Psoas muscle (tissue), 8 donors: ENCODE results near the gene SYT2. TPM values are rescaled to one million over a fixed set of nuclear protein-coding genes. Genes with fewer than 3 reads are reported as not detected.
A peak's percentile ranks its signal among the peaks of the same experiment; 100 is the strongest.

Experiments
- ATAC-seq, 4 donors: fragments of 200-7000 bp; cut with Tn5 transposase; one replicate each; pipeline ENCODE4 v1.9.1; 2020; ENCODE audit warnings: moderate library complexity in 3 of 4, mild to moderate bottlenecking in 2 of 4
- DNase-seq, 2 donors: peaks; one replicate each; pipeline ENCODE4 v3.0.0-alpha.2; 2020
- H3K27ac ChIP-seq: fragments of 200-600 bp; one replicate; pipeline ENCODE4 v1.8.0; 2022
- H3K27me3 ChIP-seq, 3 donors: fragments of 200-600 bp in 1 of 3; one replicate each; pipeline versions ENCODE4 v1.6.1 to v1.8.0; 2013 to 2022; ENCODE audit warnings: low read length in 2 of 3, mild to moderate bottlenecking in 2 of 3, moderate library complexity in 1 of 3; ENCODE audit not compliant: insufficient read depth in 3 of 3
- H3K36me3 ChIP-seq, 2 donors: fragments of 200-600 bp in 1 of 2; one replicate each; pipeline versions ENCODE4 v1.6.1 to v1.8.0; 2013 to 2022; ENCODE audit warnings: low read depth in 1 of 2, mild to moderate bottlenecking in 1 of 2, moderate library complexity in 1 of 2; ENCODE audit not compliant: insufficient read depth in 1 of 2
- H3K4me1 ChIP-seq: fragments of 200-600 bp; one replicate; pipeline ENCODE4 v1.8.0; 2022
- H3K4me3 ChIP-seq: fragments of 200-600 bp; one replicate; pipeline ENCODE4 v1.8.0; 2022; ENCODE audit warnings: mild to moderate bottlenecking
- H3K9me3 ChIP-seq: fragments of 200-600 bp; one replicate; pipeline ENCODE4 v1.8.0; 2022
- WGBS, 3 donors: extraction: QIAGEN DNeasy Blood & Tissue Kit; methylation state at CpG; one replicate each; pipeline versions ENCODE4 v1.1.6 to v1.1.7; 2013; 5-methylcytosine and 5-hydroxymethylcytosine counted together
- intact Hi-C, 2 donors: fragments of 100-400 bp; cut with DNase I; formaldehyde crosslinking; loops; one replicate each; pipeline versions ENCODE4 v1.11.0 to v1.14.2; 2022
- polyA plus RNA-seq, 3 donors: library from polyadenylated mRNA; stranded (reverse); fragments of 200-250 nt; gene quantifications; one replicate each; pipeline ENCODE4 v1.2.3, GENCODE V29; 2013
- total RNA-seq, 4 donors: library from RNA; stranded (reverse); fragmentation: NEBNext Ultra II Directional in 2 of 4; extraction: Animal tissue kit (Norgen Biotek cat#: 25700) in 2 of 4; gene quantifications; one replicate each; pipeline versions ENCODE4 v1.2.1 to v1.2.4, GENCODE V29; 2021 to 2023
- TF ChIP-seq, protein P1 (sequence below): fragments of 200-600 bp; IDR thresholded peaks from one replicate; pipeline ENCODE4 v1.8.0; 2022; ENCODE audit warnings: antibody characterized with exemption
- donor health status: healthy with polysubstance abuse.
- donor health status: DM: no; HTN: no; CAD: no; lungs with moderate emphysema.
- donor health status: Bipolar disorder and iron deficiency.
- donor health status: healthy.
- donor health status: DM: yes; HTN: yes; CAD: no.
- donor health status: DM: no; HTN: no; CAD: no.
- donor health status: DM: no; HTN: no; CAD: no.
- donor health status: DM: yes; HTN: yes; CAD: no.

The SYT2 gene
- total and polyA plus RNA-seq, 7 donors, result 0.01 to 0.02 TPM; not detected in 5

DNA sequence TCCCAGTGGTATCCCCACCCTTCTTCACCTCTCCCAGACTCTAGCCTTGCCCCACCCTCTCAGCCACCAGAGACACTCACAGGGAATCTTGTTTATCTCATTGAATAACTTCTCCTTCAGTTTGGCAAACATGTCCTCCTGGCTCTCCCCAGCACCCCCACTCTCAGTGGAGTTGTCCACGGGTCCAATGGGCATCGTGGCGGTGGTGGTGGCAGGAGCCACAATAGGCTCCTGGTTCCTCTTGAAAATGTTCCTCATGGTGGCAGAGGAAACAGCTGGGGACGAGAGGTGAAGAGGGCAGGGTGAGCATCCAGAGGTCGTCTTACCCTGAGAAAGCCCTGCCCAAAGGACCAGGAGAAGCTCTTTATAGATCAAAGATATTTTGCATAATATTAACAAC, 104.7 kb downstream of the SYT2 start:
- H3K9me3 ChIP-seq, result no peaks in the 10 kb centered on the region
- H3K4me3 ChIP-seq, result no peak overlapping the region
- no peaks in the 10 kb centered on the region for H3K27me3 ChIP-seq
- intact Hi-C loops, result no loop called here
- no peak for ATAC-seq
- no peaks in the 10 kb centered on the region for H3K4me1 ChIP-seq
- 82 to 85% (median 83%) methylated on average over 5 of the region's 5 CpGs for WGBS, 3 donors
- TF ChIP-seq, protein P1, sequence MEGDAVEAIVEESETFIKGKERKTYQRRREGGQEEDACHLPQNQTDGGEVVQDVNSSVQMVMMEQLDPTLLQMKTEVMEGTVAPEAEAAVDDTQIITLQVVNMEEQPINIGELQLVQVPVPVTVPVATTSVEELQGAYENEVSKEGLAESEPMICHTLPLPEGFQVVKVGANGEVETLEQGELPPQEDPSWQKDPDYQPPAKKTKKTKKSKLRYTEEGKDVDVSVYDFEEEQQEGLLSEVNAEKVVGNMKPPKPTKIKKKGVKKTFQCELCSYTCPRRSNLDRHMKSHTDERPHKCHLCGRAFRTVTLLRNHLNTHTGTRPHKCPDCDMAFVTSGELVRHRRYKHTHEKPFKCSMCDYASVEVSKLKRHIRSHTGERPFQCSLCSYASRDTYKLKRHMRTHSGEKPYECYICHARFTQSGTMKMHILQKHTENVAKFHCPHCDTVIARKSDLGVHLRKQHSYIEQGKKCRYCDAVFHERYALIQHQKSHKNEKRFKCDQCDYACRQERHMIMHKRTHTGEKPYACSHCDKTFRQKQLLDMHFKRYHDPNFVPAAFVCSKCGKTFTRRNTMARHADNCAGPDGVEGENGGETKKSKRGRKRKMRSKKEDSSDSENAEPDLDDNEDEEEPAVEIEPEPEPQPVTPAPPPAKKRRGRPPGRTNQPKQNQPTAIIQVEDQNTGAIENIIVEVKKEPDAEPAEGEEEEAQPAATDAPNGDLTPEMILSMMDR, result no peak
- H3K36me3 ChIP-seq, result peaks cover 0 to 40% of the 10 kb centered on the region in 2 donors
- no peak overlapping the region for H3K27ac ChIP-seq
- DNase-seq, result no peak

DNA sequence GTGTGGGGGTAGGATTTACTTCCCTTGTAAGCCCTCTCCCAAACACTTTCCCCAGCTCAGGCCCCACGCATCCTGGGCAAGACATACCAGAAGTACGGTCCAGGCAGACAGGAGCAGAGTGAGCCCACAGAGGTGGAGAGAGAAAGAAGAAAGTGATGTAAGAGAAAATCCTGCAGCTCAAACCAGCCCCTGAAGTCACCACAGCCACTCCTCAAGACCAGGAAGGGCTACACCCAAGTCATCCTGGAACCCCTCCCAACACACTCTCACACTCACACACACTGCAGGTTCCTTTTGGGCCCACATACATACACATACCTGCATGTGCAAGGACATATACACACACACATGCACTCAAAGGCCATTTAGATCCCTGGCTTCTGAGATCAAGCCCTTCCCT, 106.8 kb downstream of the SYT2 start:
- ATAC-seq, result no peak
- no peak for DNase-seq
- Histone ChIP-seq H3K27me3 (no peaks in the 10 kb centered on the region), H3K9me3 (no peaks in the 10 kb centered on the region), H3K36me3 (peaks cover 0 to 55% of the 10 kb centered on the region in 2 donors), H3K4me3 (no peak overlapping the region), H3K4me1 (peaks cover 5% of the 10 kb centered on the region), H3K27ac (no peak overlapping the region)
- intact Hi-C loops, result loop anchor here in 1 of 2 donors (5.0 kb wide), 1 partner anchor 106 kb away; no protein-coding TSS in a partner anchor
- 85 to 97% (median 97%) methylated on average over 2 of the region's 2 CpGs for WGBS, 3 donors
- TF ChIP-seq, protein P1, result no peak

DNA sequence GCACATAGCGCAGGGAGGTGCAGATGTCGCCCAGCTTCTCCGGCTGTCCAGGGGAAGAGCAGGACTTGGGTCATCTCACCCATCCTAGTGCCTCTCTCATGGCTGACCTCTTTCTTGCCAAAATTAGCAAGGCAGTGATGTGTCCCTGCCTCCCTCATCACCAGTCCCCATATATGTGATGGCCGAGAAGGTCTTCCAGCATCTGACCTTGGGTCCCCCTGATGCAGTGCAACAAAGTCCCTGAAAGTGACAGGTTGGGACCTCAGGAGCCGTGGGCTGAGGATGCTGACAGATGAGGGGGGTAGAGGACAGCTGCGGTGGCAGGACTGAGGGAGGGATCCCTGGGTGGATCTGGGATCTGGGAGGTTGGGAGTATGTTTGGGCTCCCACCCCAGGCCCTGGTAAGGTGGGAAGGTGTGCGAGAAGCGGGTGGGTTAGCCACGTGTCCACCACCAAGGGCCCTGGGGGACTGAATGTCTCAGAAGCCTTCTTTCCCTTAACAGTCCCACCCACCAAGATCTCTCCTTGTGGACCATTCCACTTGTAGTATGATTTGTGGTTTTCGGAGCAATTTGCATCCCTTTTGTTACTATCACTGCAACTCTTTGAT, 109.7 kb downstream of the SYT2 start:
- Histone ChIP-seq H3K27ac (no peak overlapping the region), H3K27me3 (no peaks in the 10 kb centered on the region), H3K36me3 (peaks cover 0 to 67% of the 10 kb centered on the region in 2 donors), H3K9me3 (no peaks in the 10 kb centered on the region), H3K4me3 (no peak overlapping the region), H3K4me1 (peaks cover 5% of the 10 kb centered on the region)
- 87 to 90% (median 88%) methylated on average over 10 of the region's 10 CpGs for WGBS, 3 donors
- intact Hi-C loops, result loop anchor here in 1 of 2 donors (5.0 kb wide), 1 partner anchor 103 kb away; no protein-coding TSS in a partner anchor
- ATAC-seq, result no peak
- TF ChIP-seq, protein P1, result no peak
- no peak for DNase-seq

DNA sequence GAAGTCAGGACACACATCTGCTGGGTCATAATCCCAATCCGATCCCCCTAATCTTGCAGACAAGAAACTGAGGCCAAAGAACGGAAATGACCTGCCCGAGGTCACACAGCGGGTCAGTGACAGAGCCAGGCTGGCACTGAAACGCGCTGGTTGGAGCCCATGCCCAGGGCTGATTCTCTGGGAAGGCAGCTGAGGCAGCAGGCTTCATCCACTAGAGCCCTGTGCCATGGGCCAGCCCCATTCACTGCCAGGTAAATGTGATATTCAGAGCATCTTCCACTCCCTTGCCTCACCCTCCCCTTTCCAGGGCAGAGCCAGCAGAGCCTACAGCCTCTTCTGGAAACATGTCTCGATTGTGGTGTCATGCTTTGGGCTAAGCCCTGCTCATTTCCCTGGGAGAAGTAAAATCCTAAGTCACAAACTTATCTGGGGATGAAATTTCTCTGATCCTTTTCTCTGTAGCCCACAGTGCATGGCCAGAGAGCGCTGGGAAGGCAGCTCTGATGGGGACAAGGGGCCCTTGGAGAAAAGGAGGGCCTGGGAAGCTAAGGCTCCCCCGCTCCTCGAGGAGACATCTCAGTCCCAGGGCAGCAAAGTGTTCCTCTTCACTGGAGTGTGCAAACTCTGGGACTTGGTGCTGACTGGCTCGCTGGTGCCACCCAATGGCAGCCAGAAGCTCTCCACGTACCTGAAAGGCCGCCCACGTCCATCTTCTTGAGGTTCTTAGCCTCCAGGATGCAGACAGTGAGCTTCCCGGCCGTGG, 110.4 kb downstream of the SYT2 start:
- intact Hi-C loops, result loop anchor here (5.0 kb wide), 1 partner anchor 103 kb away; no protein-coding TSS in a partner anchor
- no peak overlapping the region for H3K27ac ChIP-seq
- WGBS, 3 donors, result 36 to 44% (median 42%) methylated on average over 16 of the region's 16 CpGs

More for the DNA sequence above, 110.4 kb downstream of the SYT2 start:
- TF ChIP-seq, protein P1, result peak; percentile 69
- H3K36me3 ChIP-seq, result peaks cover 0 to 61% of the 10 kb centered on the region in 2 donors
- DNase-seq (peak; percentile 67 to 80), ATAC-seq (peak; percentile 65 to 91 (median 83))
- no peaks in the 10 kb centered on the region for H3K9me3 ChIP-seq
- H3K27me3 ChIP-seq, result no peaks in the 10 kb centered on the region
- H3K4me3 ChIP-seq, result no peak overlapping the region
- peaks cover 5% of the 10 kb centered on the region for H3K4me1 ChIP-seq
